Measurements from ENCODE around the gene NR1D2.

DNA sequence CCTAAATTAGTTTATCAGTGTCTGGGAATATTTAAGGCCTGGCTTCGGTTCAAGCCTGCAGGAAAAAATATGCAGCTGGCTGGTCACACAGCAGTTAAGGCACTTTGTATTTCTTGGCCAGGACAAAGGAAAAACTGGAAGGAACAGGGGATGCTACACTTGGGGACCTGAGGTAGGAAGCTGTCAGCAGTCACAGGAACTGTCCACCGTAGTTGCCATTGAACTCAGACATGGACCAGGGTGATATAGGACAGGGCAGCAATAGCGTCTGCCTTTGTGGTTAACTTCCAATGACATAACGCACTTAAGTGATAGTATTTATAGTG, 49.1 kb downstream of the NR1D2 start:
- TF ChIP-seq POLR2A (IDR thresholded peaks at IDR 0.05; ENCODE audit: low read depth, low read length), result no peak
- no peak for TF ChIP-seq POLR2AphosphoS5 (IDR thresholded peaks at IDR 0.05; ENCODE audit: low read depth, low read length)
- TF ChIP-seq TAF1 (IDR thresholded peaks at IDR 0.05; ENCODE audit: low read depth, low read length), result no peak
- TF ChIP-seq POU2F2 (IDR thresholded peaks at IDR 0.05; ENCODE audit: low read depth, low read length), result no peak
- TF ChIP-seq PAX5 (IDR thresholded peaks at IDR 0.05; ENCODE audit: insufficient read depth, low read length, severe bottlenecking), result no peak
- no peak for TF ChIP-seq SPI1 (IDR thresholded peaks at IDR 0.05; ENCODE audit: low read depth, low read length)

Measured in GM12891 (cell line).